ENCODE measurements around the gene SFXN4. TPM values are rescaled to one million over a fixed set of nuclear protein-coding genes. Genes with fewer than 3 reads are reported as not detected.

The SFXN4 gene
- total RNA-seq, 4 donors from 2014 or later: 13.8 to 120 (median 24.4) TPM

DNA sequence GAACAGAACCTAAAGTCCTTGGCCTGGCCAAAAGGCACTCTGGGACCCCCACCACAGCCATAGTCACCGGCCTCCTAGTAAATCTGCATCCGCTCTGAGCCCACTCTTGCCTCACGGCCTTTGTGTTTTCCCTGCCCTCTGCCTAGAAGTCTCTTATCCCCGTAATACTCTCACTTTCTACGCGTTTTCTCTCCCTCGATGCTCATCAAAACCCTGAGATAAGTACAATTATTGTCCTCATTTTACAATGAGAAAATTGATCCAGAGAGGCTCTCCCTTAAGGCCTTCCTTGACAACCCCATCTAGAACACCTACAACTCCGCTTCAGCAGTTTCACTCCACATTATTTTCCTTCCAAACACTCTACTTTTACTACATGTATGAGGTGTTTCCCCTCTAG lies 1.5 kb upstream of the SFXN4 start:
- no peak for DNase-seq
- Histone ChIP-seq H3K9me3 (no peaks in the 10 kb centered on the region), H3K4me1 (peaks cover 7 to 34% (median 16%) of the 10 kb centered on the region in 3 donors), H3K27ac (peak overlapping the region in 2 of 4 donors; percentile 93 to 94), H3K27me3 (no peaks in the 10 kb centered on the region), H3K4me3 (no peak overlapping the region), H3K36me3 (peaks cover 7 to 60% (median 31%) of the 10 kb centered on the region in 3 donors)
- WGBS, 2 donors: 83 to 85% methylated on average over 8 of the region's 8 CpGs
- intact Hi-C loops (cut with DNase I): no loop called here
- TF ChIP-seq POLR2A (IDR thresholded peaks at IDR 0.05): no peak
- TF ChIP-seq, protein P1, sequence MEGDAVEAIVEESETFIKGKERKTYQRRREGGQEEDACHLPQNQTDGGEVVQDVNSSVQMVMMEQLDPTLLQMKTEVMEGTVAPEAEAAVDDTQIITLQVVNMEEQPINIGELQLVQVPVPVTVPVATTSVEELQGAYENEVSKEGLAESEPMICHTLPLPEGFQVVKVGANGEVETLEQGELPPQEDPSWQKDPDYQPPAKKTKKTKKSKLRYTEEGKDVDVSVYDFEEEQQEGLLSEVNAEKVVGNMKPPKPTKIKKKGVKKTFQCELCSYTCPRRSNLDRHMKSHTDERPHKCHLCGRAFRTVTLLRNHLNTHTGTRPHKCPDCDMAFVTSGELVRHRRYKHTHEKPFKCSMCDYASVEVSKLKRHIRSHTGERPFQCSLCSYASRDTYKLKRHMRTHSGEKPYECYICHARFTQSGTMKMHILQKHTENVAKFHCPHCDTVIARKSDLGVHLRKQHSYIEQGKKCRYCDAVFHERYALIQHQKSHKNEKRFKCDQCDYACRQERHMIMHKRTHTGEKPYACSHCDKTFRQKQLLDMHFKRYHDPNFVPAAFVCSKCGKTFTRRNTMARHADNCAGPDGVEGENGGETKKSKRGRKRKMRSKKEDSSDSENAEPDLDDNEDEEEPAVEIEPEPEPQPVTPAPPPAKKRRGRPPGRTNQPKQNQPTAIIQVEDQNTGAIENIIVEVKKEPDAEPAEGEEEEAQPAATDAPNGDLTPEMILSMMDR (IDR thresholded peaks at IDR 0.05): no peak

GRCh38 chr10:119166564-119166963 lies 1.1 kb upstream of the SFXN4 start:
- intact Hi-C loops (cut with DNase I): no loop called here
- 62 to 80% methylated on average over 8 of the region's 8 CpGs for WGBS, 2 donors
- Histone ChIP-seq H3K36me3 (peaks cover 3 to 60% (median 26%) of the 10 kb centered on the region in 3 donors), H3K4me3 (no peak overlapping the region), H3K4me1 (peaks cover 7 to 38% (median 16%) of the 10 kb centered on the region in 3 donors), H3K27ac (peak overlapping the region; percentile 93 to 94 (median 94)), H3K9me3 (no peaks in the 10 kb centered on the region), H3K27me3 (no peaks in the 10 kb centered on the region)
- DNase-seq: no peak
- TF ChIP-seq, protein P1 (IDR thresholded peaks at IDR 0.05): no peak
- no peak for TF ChIP-seq POLR2A (IDR thresholded peaks at IDR 0.05)

DNA sequence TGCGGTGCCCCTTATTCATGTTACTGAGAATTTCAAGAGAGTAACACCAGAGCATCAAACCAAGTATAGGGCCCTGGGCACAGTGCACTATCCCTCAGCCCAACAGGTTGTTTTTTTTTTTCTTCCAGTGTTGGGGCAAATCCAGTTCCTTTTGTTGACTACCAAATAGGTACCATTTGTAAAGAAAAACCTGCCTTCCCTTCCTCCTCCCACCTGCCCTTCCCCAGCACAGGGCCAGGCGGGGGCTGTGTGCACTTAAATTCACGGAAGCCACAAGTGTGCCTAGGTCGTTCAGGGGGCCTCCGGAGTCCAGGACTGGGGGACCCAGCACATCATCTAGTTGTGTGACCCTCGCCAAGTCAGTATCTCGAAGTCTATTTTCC lies 595 bp upstream of the SFXN4 start:
- Histone ChIP-seq H3K4me3 (peak overlapping the region; percentile 71 to 85 (median 80)), H3K36me3 (peaks cover 0 to 58% (median 22%) of the 10 kb centered on the region in 3 donors), H3K4me1 (peaks cover 7 to 41% (median 16%) of the 10 kb centered on the region in 3 donors), H3K9me3 (no peaks in the 10 kb centered on the region), H3K27ac (peak overlapping the region; percentile 93 to 94 (median 94)), H3K27me3 (no peaks in the 10 kb centered on the region)
- intact Hi-C loops (cut with DNase I): no loop called here
- WGBS, 2 donors: 58 to 63% methylated on average over 6 to 7 of the region's 7 CpGs
- no peak for DNase-seq
- TF ChIP-seq POLR2A (IDR thresholded peaks at IDR 0.05): no peak
- TF ChIP-seq, protein P1 (IDR thresholded peaks at IDR 0.05): no peak

DNA sequence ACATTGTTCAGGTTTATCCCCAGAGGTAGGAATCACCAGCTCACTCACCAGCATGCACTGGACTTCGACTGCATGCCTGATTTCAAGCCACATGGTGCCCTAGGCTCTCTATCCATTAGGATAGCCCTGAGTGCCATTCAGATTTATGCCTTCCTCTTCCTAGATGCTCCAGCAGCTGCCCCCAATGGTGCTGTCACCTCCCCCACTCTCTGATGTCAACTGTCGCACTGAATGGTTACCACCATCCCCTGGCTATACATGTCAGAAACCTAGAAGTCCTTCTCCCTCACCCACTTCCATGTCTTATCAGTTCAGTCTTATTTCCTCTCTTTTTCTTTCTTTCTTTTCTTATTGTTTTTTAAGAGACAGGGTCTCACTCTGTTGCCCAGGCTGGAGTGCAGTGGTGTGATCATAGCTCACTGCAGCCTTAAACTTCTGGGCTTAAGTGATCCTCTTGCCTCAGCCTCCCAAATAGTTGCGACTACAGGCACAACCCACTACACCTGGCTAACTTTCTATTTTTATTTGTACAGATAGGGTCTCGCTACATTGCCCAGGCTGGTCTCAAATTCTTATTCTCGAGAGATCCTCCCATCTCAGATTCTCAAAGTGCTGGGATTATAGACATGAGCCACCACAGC lies 2.9 kb downstream of the SFXN4 start:
- no peaks in the 10 kb centered on the region for H3K9me3 ChIP-seq
- H3K4me3 ChIP-seq: no peak overlapping the region
- no peaks in the 10 kb centered on the region for H3K27me3 ChIP-seq
- no peak for DNase-seq
- WGBS, 2 donors: 87 to 96% methylated on average over 5 of the region's 5 CpGs
- intact Hi-C loops (cut with DNase I): no loop called here
- no peak overlapping the region for H3K27ac ChIP-seq
- TF ChIP-seq, protein P1 (IDR thresholded peaks at IDR 0.05): no peak
- TF ChIP-seq POLR2A (IDR thresholded peaks at IDR 0.05): no peak
- H3K36me3 ChIP-seq: peaks cover 13 to 58% (median 15%) of the 10 kb centered on the region in 3 donors
- H3K4me1 ChIP-seq: peaks cover 7 to 41% (median 16%) of the 10 kb centered on the region in 3 donors

DNA sequence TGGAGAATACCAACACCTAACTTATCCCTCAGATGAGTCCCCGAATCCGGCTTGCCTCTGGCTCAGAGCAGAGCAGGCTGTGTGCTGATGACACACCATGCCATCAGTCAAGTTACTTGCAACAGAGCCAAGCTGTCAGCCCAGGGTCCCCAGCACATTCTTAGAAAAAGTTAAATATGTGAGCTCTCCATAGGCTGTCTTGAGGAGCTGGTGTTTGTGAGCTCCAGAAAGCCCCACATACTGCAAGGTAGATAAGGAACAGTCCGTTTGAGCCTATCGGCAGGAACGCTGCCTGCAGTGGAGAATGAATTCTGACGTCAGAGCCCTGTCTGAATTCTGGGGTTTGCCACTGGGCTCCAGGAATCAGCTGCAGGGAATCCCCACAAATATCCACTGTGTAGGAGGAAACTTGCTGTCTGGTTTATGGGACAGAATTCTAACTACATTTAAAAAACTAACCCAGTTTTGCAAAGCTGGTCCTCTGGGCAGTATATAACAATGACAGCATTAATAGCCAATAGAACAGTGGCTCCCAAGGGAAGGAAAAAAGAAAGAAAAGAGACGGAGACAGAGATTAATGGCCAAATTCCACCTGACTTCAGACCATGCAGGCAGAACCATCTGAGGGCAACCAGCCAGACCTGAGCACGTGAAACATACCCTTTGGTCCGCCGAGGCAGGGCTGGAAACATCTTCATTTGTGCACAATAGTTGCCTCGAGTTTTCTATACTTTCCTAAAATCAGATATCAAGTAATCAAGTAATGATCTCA lies 3.6 kb downstream of the SFXN4 start:
- peaks cover 13 to 58% (median 16%) of the 10 kb centered on the region in 3 donors for H3K36me3 ChIP-seq
- H3K27me3 ChIP-seq: no peaks in the 10 kb centered on the region
- 47 to 62% methylated on average over 11 of the region's 11 CpGs for WGBS, 2 donors
- H3K4me1 ChIP-seq: peaks cover 7 to 41% (median 16%) of the 10 kb centered on the region in 3 donors
- no peaks in the 10 kb centered on the region for H3K9me3 ChIP-seq
- no peak for DNase-seq
- no peak for TF ChIP-seq POLR2A (IDR thresholded peaks at IDR 0.05)
- TF ChIP-seq, protein P1 (IDR thresholded peaks at IDR 0.05): no peak
- no peak overlapping the region for H3K27ac ChIP-seq
- intact Hi-C loops (cut with DNase I): no loop called here
- no peak overlapping the region for H3K4me3 ChIP-seq

All from esophagus squamous epithelium (tissue), 5 donors.